Trophoblast cell (in vitro differentiated cells and primary cell): ENCODE data around the gene POU6F2.

ENCODE experiments used
- DNase-seq, 2 donors: peaks; one replicate each; pipeline ENCODE4 v3.0.0-alpha.2; 2016
- H2AFZ ChIP-seq: 2 replicates; pipeline ENCODE4 v1.6.1; 2013; ENCODE audit warnings: low read length, moderate library complexity, mild to moderate bottlenecking; ENCODE audit not compliant: insufficient read depth, poor library complexity
- H2AK5ac ChIP-seq: 2 replicates; pipeline ENCODE4 v1.6.1; 2013; ENCODE audit warnings: mild to moderate bottlenecking, low read length
- H2BK120ac ChIP-seq: 2 replicates; pipeline ENCODE4 v1.6.1; 2013; ENCODE audit warnings: low read length, mild to moderate bottlenecking, moderate library complexity; ENCODE audit not compliant: insufficient read depth, poor library complexity
- H2BK12ac ChIP-seq: 2 replicates; pipeline ENCODE4 v1.6.1; 2013; ENCODE audit warnings: mild to moderate bottlenecking, low read length, moderate library complexity
- H2BK5ac ChIP-seq: 2 replicates; pipeline ENCODE4 v1.6.1; 2013; ENCODE audit warnings: low read length, low read depth, moderate library complexity, mild to moderate bottlenecking; ENCODE audit not compliant: poor library complexity
- H3K14ac ChIP-seq: 2 replicates; pipeline ENCODE4 v1.6.1; 2013; ENCODE audit warnings: mild to moderate bottlenecking, low read length
- H3K18ac ChIP-seq: 2 replicates; pipeline ENCODE4 v1.6.1; 2013; ENCODE audit warnings: mild to moderate bottlenecking, low read length
- H3K23ac ChIP-seq: 2 replicates; pipeline ENCODE4 v1.6.1; 2013; ENCODE audit warnings: low read length
- H3K27ac ChIP-seq: 2 replicates; pipeline ENCODE4 v1.5.1; 2013; ENCODE audit warnings: low read depth, mild to moderate bottlenecking, inconsistent platforms, low read length, moderate library complexity
- H3K27me3 ChIP-seq: 2 replicates; pipeline ENCODE4 v1.6.1; 2013; ENCODE audit warnings: inconsistent platforms, mild to moderate bottlenecking, low read length, moderate library complexity; ENCODE audit not compliant: insufficient read depth
- H3K36me3 ChIP-seq, 2 experiments: 1 replicate in 1 of 2; 2 replicates in 1 of 2; pipeline ENCODE4 v1.6.1; 2013; ENCODE audit warnings: low read length in 2 of 2, mild to moderate bottlenecking in 2 of 2, moderate library complexity in 1 of 2; ENCODE audit not compliant: insufficient read depth in 2 of 2, control insufficient read depth in 1 of 2
- H3K4ac ChIP-seq: 2 replicates; pipeline ENCODE4 v1.6.1; 2013; ENCODE audit warnings: low read depth, mild to moderate bottlenecking, low read length, moderate library complexity
- H3K4me1 ChIP-seq, 2 experiments: 1 replicate in 1 of 2; 2 replicates in 1 of 2; pipeline ENCODE4 v1.6.1; 2013; ENCODE audit warnings: low read length in 2 of 2, mild to moderate bottlenecking in 2 of 2, moderate library complexity in 1 of 2; ENCODE audit not compliant: insufficient read depth in 2 of 2, control insufficient read depth in 1 of 2
- H3K4me2 ChIP-seq: 2 replicates; pipeline ENCODE4 v1.6.1; 2013; ENCODE audit warnings: inconsistent platforms, mild to moderate bottlenecking, low read length, moderate library complexity
- H3K4me3 ChIP-seq: 2 replicates; pipeline ENCODE4 v1.5.1; 2013; ENCODE audit warnings: mild to moderate bottlenecking, low read depth, low read length, inconsistent platforms
- H3K79me1 ChIP-seq: one replicate; pipeline ENCODE4 v1.6.1; 2013; ENCODE audit warnings: low read length
- H3K79me2 ChIP-seq: 2 replicates; pipeline ENCODE4 v1.6.1; 2013; ENCODE audit warnings: low read length, mild to moderate bottlenecking; ENCODE audit not compliant: control insufficient read depth, insufficient read depth, poor library complexity
- H3K9ac ChIP-seq: 2 replicates; pipeline ENCODE4 v1.6.1; 2013; ENCODE audit warnings: mild to moderate bottlenecking, low read length
- H3K9me3 ChIP-seq: 2 replicates; pipeline ENCODE4 v1.6.1; 2013; ENCODE audit warnings: low read depth, mild to moderate bottlenecking, control low read depth, inconsistent platforms, low read length; ENCODE audit not compliant: insufficient read depth
- H4K12ac ChIP-seq: 2 replicates; pipeline ENCODE4 v1.6.1; 2013; ENCODE audit warnings: low read depth, mild to moderate bottlenecking, low read length, moderate library complexity
- H4K8ac ChIP-seq: 2 replicates; pipeline ENCODE4 v1.6.1; 2013; ENCODE audit warnings: low read depth, mild to moderate bottlenecking, low read length, moderate library complexity
- H4K91ac ChIP-seq: one replicate; pipeline ENCODE4 v1.6.1; 2013; ENCODE audit warnings: low read depth, mild to moderate bottlenecking, low read length, moderate library complexity
- WGBS: extraction: QIAGEN DNeasy Blood & Tissue Kit; methylation state at CpG from one replicate; pipeline ENCODE4 v1.1.7; 2013; ENCODE audit warnings: missing lambda C conversion rate; ENCODE audit not compliant: insufficient read length, insufficient coverage; ENCODE audit errors: extremely low coverage; 5-methylcytosine and 5-hydroxymethylcytosine counted together

The POU6F2 gene

DNA sequence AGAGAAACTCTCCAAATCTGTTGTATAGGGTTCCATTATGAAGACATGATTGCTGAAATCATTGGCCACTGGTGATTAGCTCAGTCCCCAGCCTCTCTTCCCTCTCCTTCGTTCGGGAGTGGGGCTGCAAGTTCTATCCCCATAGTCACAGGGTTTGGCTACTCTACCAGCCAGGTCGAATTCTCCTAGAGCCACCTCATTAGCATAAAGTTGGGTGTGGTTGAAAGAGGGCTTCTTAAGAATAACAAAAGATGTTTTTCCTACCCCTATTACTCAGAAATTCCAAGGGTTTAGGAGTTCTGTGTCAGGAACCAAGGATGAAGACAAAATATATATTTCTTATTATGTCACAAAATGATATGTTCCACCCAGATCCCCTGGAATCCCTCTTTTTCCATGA lies 422.3 kb downstream of the POU6F2 start:
- no peak overlapping the region for H3K4me2 ChIP-seq
- no peak overlapping the region for H3K18ac ChIP-seq
- no peak overlapping the region for H3K9ac ChIP-seq
- no peak for DNase-seq
- no peaks in the 10 kb centered on the region for H3K79me1 ChIP-seq
- no peak overlapping the region for H3K4ac ChIP-seq
- H2BK120ac ChIP-seq, result no peak overlapping the region
- H2BK5ac ChIP-seq, result no peak overlapping the region
- no peak overlapping the region for H3K14ac ChIP-seq
- H3K36me3 ChIP-seq, result no peaks in the 10 kb centered on the region
- no peaks in the 10 kb centered on the region for H3K9me3 ChIP-seq
- H3K27me3 ChIP-seq, result no peaks in the 10 kb centered on the region
- H3K79me2 ChIP-seq, result no peaks in the 10 kb centered on the region
- H3K23ac ChIP-seq, result no peak overlapping the region
- WGBS, result no CpG with 5 or more reads among the region's 3 CpGs
- H3K4me1 ChIP-seq, result no peaks in the 10 kb centered on the region
- no peak overlapping the region for H4K12ac ChIP-seq
- H4K91ac ChIP-seq, result no peak overlapping the region
- H2BK12ac ChIP-seq, result no peak overlapping the region
- H3K4me3 ChIP-seq, result no peak overlapping the region
- H3K27ac ChIP-seq, result no peak overlapping the region
- no peak overlapping the region for H2AFZ ChIP-seq
- H4K8ac ChIP-seq, result no peak overlapping the region
- no peak overlapping the region for H2AK5ac ChIP-seq

DNA sequence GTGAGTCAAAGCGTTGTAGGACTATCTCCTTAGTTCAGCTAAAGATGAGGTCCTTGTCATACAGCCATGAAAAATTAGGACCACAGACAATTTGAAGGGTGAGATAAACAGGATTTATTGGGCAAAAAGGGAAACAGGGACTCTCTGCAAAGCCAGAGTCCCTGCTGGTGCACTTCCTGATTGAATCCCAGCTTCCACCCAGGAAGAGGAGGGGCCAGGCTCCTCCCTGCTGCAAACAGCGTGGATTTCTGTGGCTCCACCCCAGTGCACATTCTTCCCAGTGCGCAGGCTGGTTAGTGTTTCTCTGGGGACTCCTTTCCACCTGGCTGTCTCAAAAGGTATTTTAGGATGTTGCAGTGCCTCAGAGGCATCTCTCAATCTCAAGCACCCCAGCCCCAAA lies 423.1 kb downstream of the POU6F2 start:
- no peak overlapping the region for H3K14ac ChIP-seq
- no peak overlapping the region for H2BK5ac ChIP-seq
- DNase-seq, result no peak
- no peak overlapping the region for H3K4me3 ChIP-seq
- no CpG with 5 or more reads among the region's 3 CpGs for WGBS
- H3K79me1 ChIP-seq, result no peaks in the 10 kb centered on the region
- H2BK120ac ChIP-seq, result no peak overlapping the region
- no peaks in the 10 kb centered on the region for H3K36me3 ChIP-seq
- no peak overlapping the region for H3K9ac ChIP-seq
- H3K9me3 ChIP-seq, result no peaks in the 10 kb centered on the region
- H2AFZ ChIP-seq, result no peak overlapping the region
- H3K4ac ChIP-seq, result no peak overlapping the region
- no peaks in the 10 kb centered on the region for H3K4me1 ChIP-seq
- H4K91ac ChIP-seq, result no peak overlapping the region
- no peak overlapping the region for H2AK5ac ChIP-seq
- no peak overlapping the region for H2BK12ac ChIP-seq
- no peak overlapping the region for H4K12ac ChIP-seq
- no peaks in the 10 kb centered on the region for H3K27me3 ChIP-seq
- H4K8ac ChIP-seq, result no peak overlapping the region
- no peak overlapping the region for H3K23ac ChIP-seq
- no peak overlapping the region for H3K4me2 ChIP-seq
- no peaks in the 10 kb centered on the region for H3K79me2 ChIP-seq
- no peak overlapping the region for H3K27ac ChIP-seq
- H3K18ac ChIP-seq, result no peak overlapping the region

DNA sequence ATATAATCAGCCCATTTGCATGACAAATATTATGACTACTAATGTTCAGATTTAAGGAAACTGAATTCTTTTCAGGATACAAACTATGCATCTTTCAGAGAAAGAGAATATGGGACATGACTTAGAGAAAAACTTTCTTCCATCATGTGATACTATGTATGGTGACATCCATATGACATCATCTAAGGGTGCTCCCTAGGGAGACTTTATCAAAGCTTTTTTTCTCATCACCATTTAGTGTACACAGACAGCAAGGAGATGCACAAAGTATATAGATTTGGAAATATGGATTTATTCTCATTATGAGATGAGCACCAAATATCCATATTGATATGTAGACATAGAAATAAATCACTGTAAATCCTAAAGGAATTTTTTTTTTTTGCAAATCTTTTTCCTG lies 424.3 kb downstream of the POU6F2 start:
- H3K4ac ChIP-seq, result no peak overlapping the region
- DNase-seq, result no peak
- H4K91ac ChIP-seq, result no peak overlapping the region
- no peak overlapping the region for H4K8ac ChIP-seq
- H3K9ac ChIP-seq, result no peak overlapping the region
- no peak overlapping the region for H2BK12ac ChIP-seq
- no peak overlapping the region for H3K27ac ChIP-seq
- H3K18ac ChIP-seq, result no peak overlapping the region
- no peak overlapping the region for H2AFZ ChIP-seq
- H2AK5ac ChIP-seq, result no peak overlapping the region
- H4K12ac ChIP-seq, result no peak overlapping the region
- H3K4me3 ChIP-seq, result no peak overlapping the region
- H2BK5ac ChIP-seq, result no peak overlapping the region
- H2BK120ac ChIP-seq, result no peak overlapping the region
- H3K36me3 ChIP-seq, result no peaks in the 10 kb centered on the region
- H3K4me1 ChIP-seq, result no peaks in the 10 kb centered on the region
- no peaks in the 10 kb centered on the region for H3K79me1 ChIP-seq
- no peaks in the 10 kb centered on the region for H3K9me3 ChIP-seq
- H3K27me3 ChIP-seq, result no peaks in the 10 kb centered on the region
- no peak overlapping the region for H3K23ac ChIP-seq
- H3K14ac ChIP-seq, result no peak overlapping the region
- no peak overlapping the region for H3K4me2 ChIP-seq
- H3K79me2 ChIP-seq, result no peaks in the 10 kb centered on the region

DNA sequence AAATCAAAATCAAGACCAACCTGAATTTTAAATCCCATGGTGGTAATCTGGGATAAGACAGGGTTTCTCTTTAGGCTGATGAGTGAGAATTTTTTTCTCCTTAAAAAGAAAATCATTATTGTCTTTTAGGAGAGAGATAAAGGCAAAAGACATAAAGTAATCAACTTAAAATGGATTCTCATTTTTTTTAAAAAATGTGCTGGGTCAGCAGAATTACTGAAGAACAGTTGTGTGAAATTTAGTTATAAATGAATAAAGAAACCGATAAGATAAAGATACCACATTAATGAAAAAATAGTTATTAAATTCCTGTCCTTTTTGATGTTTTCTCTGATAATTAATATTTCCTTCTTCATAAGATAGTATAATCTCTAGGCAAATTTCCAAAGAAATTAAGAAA lies 427.2 kb downstream of the POU6F2 start:
- no peak overlapping the region for H3K4ac ChIP-seq
- no CpG with 5 or more reads among the region's 1 CpG for WGBS

More for the DNA sequence above, 427.2 kb downstream of the POU6F2 start:
- no peaks in the 10 kb centered on the region for H3K27me3 ChIP-seq
- no peak overlapping the region for H2BK5ac ChIP-seq
- H2BK12ac ChIP-seq, result no peak overlapping the region
- no peaks in the 10 kb centered on the region for H3K4me1 ChIP-seq
- H3K4me3 ChIP-seq, result no peak overlapping the region
- H3K27ac ChIP-seq, result no peak overlapping the region
- no peak overlapping the region for H2AK5ac ChIP-seq
- H4K8ac ChIP-seq, result no peak overlapping the region
- no peak overlapping the region for H3K18ac ChIP-seq
- H4K12ac ChIP-seq, result no peak overlapping the region
- H4K91ac ChIP-seq, result no peak overlapping the region
- no peak overlapping the region for H2AFZ ChIP-seq
- no peaks in the 10 kb centered on the region for H3K9me3 ChIP-seq
- no peak overlapping the region for H3K14ac ChIP-seq
- H3K79me1 ChIP-seq, result no peaks in the 10 kb centered on the region
- H2BK120ac ChIP-seq, result no peak overlapping the region
- no peak overlapping the region for H3K4me2 ChIP-seq
- no peaks in the 10 kb centered on the region for H3K36me3 ChIP-seq
- no peaks in the 10 kb centered on the region for H3K79me2 ChIP-seq
- no peak overlapping the region for H3K23ac ChIP-seq
- H3K9ac ChIP-seq, result no peak overlapping the region
- no peak for DNase-seq
